IPS-NIHi7 (cell line): Measurements from ENCODE around the gene DNAAF3.

Experiments used
- DNase-seq: peaks from one replicate; pipeline ENCODE4 v3.0.0; 2012; ENCODE audit warnings: mixed read lengths; ENCODE audit errors: extremely low spot score

DNAAF3 gene

GRCh38 chr19:55116859-55117662, 49.4 kb downstream of the DNAAF3 start, which contains the start of gene PPP1R12C:
PPP1R12C (minus strand) TSS chr19:55117637; CDS start chr19:55117543, 94 bp downstream.
- no peak for DNase-seq

GRCh38 chr19:55116232-55116858, 50.1 kb downstream of the DNAAF3 start:
- no peak for DNase-seq

- no peak for DNase-seq
These were observed 50.9 kb downstream of the DNAAF3 start for GRCh38 chr19:55115446-55116065.

GRCh38 chr19:55114566-55115145, 51.8 kb downstream of the DNAAF3 start:
- DNase-seq: no peak

- peak; percentile 74 for DNase-seq
These were observed 52.8 kb downstream of the DNAAF3 start for GRCh38 chr19:55113570-55114039.

- no peak for DNase-seq
These were observed 53.4 kb downstream of the DNAAF3 start for GRCh38 chr19:55112777-55113569.

- no peak for DNase-seq
These were observed 54.1 kb downstream of the DNAAF3 start for GRCh38 chr19:55112246-55112776.

- DNase-seq: no peak
These were observed 55.1 kb downstream of the DNAAF3 start for GRCh38 chr19:55111238-55111831.

GRCh38 chr19:55109527-55110291, 56.7 kb downstream of the DNAAF3 start:
- no peak for DNase-seq
